HCT116 (cell line): ENCODE data around the gene POLR1A. TPM values are rescaled to one million over a fixed set of nuclear protein-coding genes. Genes with fewer than 3 reads are reported as not detected.

ENCODE experiments used
- ATAC-seq: fragments of 200-7000 bp; cut with Tn5 transposase; 2 replicates; pipeline ENCODE4 v1.9.1; 2020; ENCODE audit warnings: mild to moderate bottlenecking, moderate library complexity
- BruUV-seq: library from RNA; stranded (reverse); fragments of 400-500 nt; replicated peaks from 2 replicates; lab custom pipeline; 2021; lab: Mats Ljungman, UMichigan
- CTCF ChIA-PET: fragments of 300-600 bp; sonication (Branson Sonifier 250); formaldehyde crosslinking; loops from one replicate; lab custom pipeline; 2021; ENCODE audit warnings: antibody characterized with exemption; lab: Charles Lee
- POLR2A ChIA-PET: fragments of 300-600, 350-600 bp; sonication (Branson Sonifier 250); formaldehyde crosslinking; loops from one replicate; lab custom pipeline; 2021; ENCODE audit warnings: antibody characterized with exemption; lab: Charles Lee
- RAD21 ChIA-PET, 2 experiments: fragments of 300-600 bp; sonication (Branson Sonifier 250); formaldehyde crosslinking; loops; one replicate each; lab custom pipeline; 2023; ENCODE audit warnings: low total read pairs in 2 of 2; ENCODE audit not compliant: uncharacterized antibody in 2 of 2, unreplicated experiment in 2 of 2, low non-redundant PET in 1 of 2; lab: Charles Lee
- DNase-seq: peaks from one replicate; pipeline ENCODE4 v3.0.0-alpha.2; 2010; ENCODE audit warnings: low read depth, low spot score
- H2AFZ ChIP-seq: fragments of 200-600 bp; shearing (Covaris generic), sonication (generic); 2 replicates; pipeline ENCODE4 v1.6.1; 2017; ENCODE audit warnings: low read depth, mixed run types, mixed read lengths, antibody characterized with exemption, low read length; ENCODE audit not compliant: poor library complexity, severe bottlenecking
- H3K27ac ChIP-seq: 2 replicates; pipeline ENCODE4 v1.5.1; 2012; ENCODE audit warnings: low read depth, low read length
- H3K27me3 ChIP-seq: fragments of 200-600 bp; sonication (generic); 2 replicates; pipeline ENCODE4 v1.6.1; 2016; ENCODE audit warnings: mixed run types, low read length, mixed read lengths; ENCODE audit not compliant: insufficient read depth
- H3K36me3 ChIP-seq, 2 experiments: fragments of 200-500 bp in 1 of 2; fragments of 200-600 bp in 1 of 2; sonication (Bioruptor generic) in 1 of 2; sonication (generic) in 1 of 2; 2 replicates each; pipeline versions ENCODE4 v1.5.1 to v1.6.1; 2014 to 2016; ENCODE audit warnings: low read length in 2 of 2, inconsistent platforms in 1 of 2, mixed read lengths in 1 of 2, mixed run types in 1 of 2; ENCODE audit not compliant: insufficient read depth in 2 of 2, control insufficient read depth in 1 of 2
- H3K4me1 ChIP-seq, 2 experiments: fragments of 200-600 bp in 1 of 2; sonication (generic) in 1 of 2; 2 replicates each; pipeline versions ENCODE4 v1.5.1 to v1.6.1; 2012 to 2017; ENCODE audit warnings: low read length in 2 of 2, inconsistent platforms in 1 of 2, mild to moderate bottlenecking in 1 of 2, mixed read lengths in 1 of 2, mixed run types in 1 of 2, moderate library complexity in 1 of 2; ENCODE audit not compliant: insufficient read depth in 2 of 2, control insufficient read depth in 1 of 2
- H3K4me2 ChIP-seq: fragments of 200-600 bp; sonication (generic); 2 replicates; pipeline ENCODE4 v1.6.1; 2017; ENCODE audit warnings: mixed run types, low read length, mixed read lengths
- H3K4me3 ChIP-seq, 2 experiments: fragments of 200-600 bp in 1 of 2; sonication (generic) in 1 of 2; replicated peaks in 1 of 2; 2 replicates each; pipeline ENCODE4 v1.5.1; 2011 to 2016; ENCODE audit warnings: low read length in 2 of 2, control low read depth in 1 of 2, low read depth in 1 of 2, mild to moderate bottlenecking in 1 of 2, mixed read lengths in 1 of 2, mixed run types in 1 of 2
- H3K79me2 ChIP-seq: fragments of 200-600 bp; sonication (generic); 2 replicates; pipeline ENCODE4 v1.6.1; 2017; ENCODE audit warnings: mild to moderate bottlenecking, mixed run types, low read length, moderate library complexity, mixed read lengths; ENCODE audit not compliant: insufficient read depth
- H3K9ac ChIP-seq: fragments of 200-600 bp; sonication (generic); 2 replicates; pipeline ENCODE4 v1.6.1; 2016; ENCODE audit warnings: low read length, mixed read lengths
- H3K9me2 ChIP-seq: fragments of 200-600 bp; sonication (generic), shearing (Covaris generic); 2 replicates; pipeline ENCODE4 v1.6.1; 2017; ENCODE audit warnings: mixed run types, mild to moderate bottlenecking, moderate library complexity; ENCODE audit not compliant: insufficient read depth
- H3K9me3 ChIP-seq, 2 experiments: fragments of 200-500 bp in 1 of 2; fragments of 200-600 bp in 1 of 2; sonication (Bioruptor generic) in 1 of 2; sonication (generic) in 1 of 2; 2 replicates each; pipeline ENCODE4 v1.6.1; 2014 to 2017; ENCODE audit warnings: low read length in 2 of 2, mixed read lengths in 2 of 2, inconsistent platforms in 1 of 2, low read depth in 1 of 2, mild to moderate bottlenecking in 1 of 2, mixed run types in 1 of 2, moderate library complexity in 1 of 2; ENCODE audit not compliant: control insufficient read depth in 1 of 2, insufficient read depth in 1 of 2
- H4K20me1 ChIP-seq: fragments of 200-600 bp; sonication (generic), shearing (Covaris generic); 2 replicates; pipeline ENCODE4 v1.6.1; 2017; ENCODE audit warnings: mixed run types, mild to moderate bottlenecking, moderate library complexity; ENCODE audit not compliant: insufficient read depth
- CBX3 ChIP-seq: IDR thresholded peaks from 2 replicates; pipeline ENCODE4 v1.6.1; 2012; ENCODE audit warnings: low read depth
- ELF1 ChIP-seq: IDR thresholded peaks from 2 replicates; pipeline ENCODE4 v1.6.1; 2012; ENCODE audit warnings: low read depth, borderline replicate concordance
- intact Hi-C: fragments of 100-400 bp; cut with micrococcal nuclease; formaldehyde crosslinking; loops from 2 replicates; pipeline ENCODE4 v1.10.0; 2022
- total RNA-seq: library from RNA; stranded (reverse); gene quantifications from one replicate; pipeline ENCODE4 v1.2.1, GENCODE V29; 2021; ENCODE audit not compliant: unreplicated experiment
- TF ChIP-seq, protein P1 (sequence below), 3 experiments: fragments of 200-600 bp in 1 of 3; sonication (generic) in 1 of 3; IDR thresholded peaks in 2 of 3; conservative IDR thresholded peaks in 1 of 3; 2 replicates each; pipeline ENCODE4 v1.5.1; 2012 to 2017; ENCODE audit warnings: low read depth in 2 of 3, low read length in 2 of 3, antibody characterized with exemption in 1 of 3, borderline replicate concordance in 1 of 3, control low read depth in 1 of 3, mild to moderate bottlenecking in 1 of 3, mixed read lengths in 1 of 3, mixed run types in 1 of 3, moderate library complexity in 1 of 3; ENCODE audit not compliant: insufficient read depth in 1 of 3
- TF ChIP-seq, protein P2 (sequence below): IDR thresholded peaks from 2 replicates; pipeline ENCODE4 v1.6.1; 2011; ENCODE audit warnings: mild to moderate bottlenecking, low read length, moderate library complexity; ENCODE audit not compliant: insufficient replicate concordance; ENCODE audit errors: extremely low read depth
- TF ChIP-seq, protein P3 (sequence below): IDR thresholded peaks from 2 replicates; pipeline ENCODE4 v1.6.1; 2012

POLR1A gene
- total RNA-seq, 1 experiment from 2014 or later = 46.6 TPM

DNA sequence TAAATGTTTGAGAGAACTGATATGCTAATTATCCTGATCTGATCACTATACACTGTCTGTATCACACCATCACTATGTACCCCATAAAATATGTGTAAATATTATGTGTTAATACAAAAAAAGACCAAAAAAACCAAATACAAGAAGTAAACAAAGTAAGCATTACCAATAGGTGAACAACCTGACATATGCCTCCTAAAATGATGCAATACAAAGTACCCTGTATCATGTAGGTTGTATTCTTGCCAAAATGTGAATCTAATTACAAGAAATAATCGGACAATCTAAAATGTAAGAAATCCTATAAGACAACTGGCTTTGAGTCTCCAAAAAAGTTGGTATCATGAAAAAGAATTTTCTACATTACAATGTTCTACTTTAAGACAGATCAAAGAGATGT, 7.8 kb downstream of the POLR1A start:
- Histone ChIP-seq H3K36me3 (peaks cover 41 to 64% of the 10 kb centered on the region in 2 experiments), H3K9me3 (no peaks in the 10 kb centered on the region), H3K4me1 (no peaks in the 10 kb centered on the region), H4K20me1 (no peaks in the 10 kb centered on the region; the same call in 1 of the 2 replicates), H3K9ac (no peak overlapping the region), H2AFZ (no peak overlapping the region), H3K4me2 (no peak overlapping the region), H3K79me2 (peaks cover 97% of the 10 kb centered on the region), H3K4me3 (no peak overlapping the region), H3K27ac (no peak overlapping the region), H3K9me2 (no peaks in the 10 kb centered on the region), H3K27me3 (no peaks in the 10 kb centered on the region)
- ATAC-seq (no peak), DNase-seq (no peak)
- ChIA-PET RAD21 (no interaction called here), CTCF (no interaction called here), POLR2A (no interaction called here)
- intact Hi-C loops = no loop called here
- no TSS peak for BruUV-seq
- TF ChIP-seq ELF1 = no peak
- TF ChIP-seq, all 23 proteins: peak for 0

DNA sequence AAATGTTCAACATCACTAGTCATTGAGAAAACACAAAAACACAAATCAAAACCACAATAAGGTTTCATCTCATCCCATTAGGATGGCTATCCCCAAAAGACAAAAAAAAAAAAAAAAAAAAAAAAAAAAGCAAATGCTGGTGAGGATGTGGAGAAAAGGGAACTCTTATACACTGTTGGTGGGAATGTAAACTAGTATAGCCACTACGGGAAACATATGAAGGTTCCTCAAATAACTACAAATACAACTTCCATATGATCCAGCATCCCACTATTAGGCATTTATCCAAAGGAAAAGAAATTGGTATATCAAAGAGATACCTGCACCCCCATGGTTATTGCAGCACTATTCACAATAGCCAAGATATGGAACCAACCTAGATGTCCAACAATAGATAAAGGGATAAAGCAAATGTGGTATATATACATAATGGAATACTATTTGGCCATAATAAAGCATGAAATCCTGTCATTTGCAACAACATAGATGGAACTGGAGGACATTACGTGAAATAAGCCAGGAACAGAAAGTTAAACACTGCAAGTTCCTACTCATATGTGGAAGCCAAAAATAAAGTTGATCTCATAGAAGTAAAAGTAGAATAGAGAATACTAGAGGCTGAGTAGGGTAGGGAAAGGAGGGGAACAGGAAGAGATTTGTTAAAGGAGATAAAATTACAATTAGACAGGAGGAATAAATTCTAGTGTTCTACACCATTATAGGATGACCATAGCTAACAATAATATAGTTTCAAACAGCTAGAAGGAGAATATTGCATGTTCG, 8.4 kb downstream of the POLR1A start:
- Histone ChIP-seq H4K20me1 (no peaks in the 10 kb centered on the region; the same call in 1 of the 2 replicates), H3K9me3 (no peaks in the 10 kb centered on the region), H2AFZ (no peak overlapping the region), H3K27me3 (no peaks in the 10 kb centered on the region), H3K4me3 (no peak overlapping the region), H3K9ac (no peak overlapping the region), H3K27ac (no peak overlapping the region), H3K4me1 (no peaks in the 10 kb centered on the region), H3K4me2 (no peak overlapping the region), H3K79me2 (peaks cover 97% of the 10 kb centered on the region), H3K36me3 (peaks cover 41 to 58% of the 10 kb centered on the region in 2 experiments), H3K9me2 (no peaks in the 10 kb centered on the region)
- POLR2A ChIA-PET = no interaction called here
- RAD21 ChIA-PET = no interaction called here
- ATAC-seq = no peak
- BruUV-seq = no TSS peak
- no peak for DNase-seq
- intact Hi-C loops = no loop called here
- CTCF ChIA-PET = no interaction called here
- TF ChIP-seq, protein P1, sequence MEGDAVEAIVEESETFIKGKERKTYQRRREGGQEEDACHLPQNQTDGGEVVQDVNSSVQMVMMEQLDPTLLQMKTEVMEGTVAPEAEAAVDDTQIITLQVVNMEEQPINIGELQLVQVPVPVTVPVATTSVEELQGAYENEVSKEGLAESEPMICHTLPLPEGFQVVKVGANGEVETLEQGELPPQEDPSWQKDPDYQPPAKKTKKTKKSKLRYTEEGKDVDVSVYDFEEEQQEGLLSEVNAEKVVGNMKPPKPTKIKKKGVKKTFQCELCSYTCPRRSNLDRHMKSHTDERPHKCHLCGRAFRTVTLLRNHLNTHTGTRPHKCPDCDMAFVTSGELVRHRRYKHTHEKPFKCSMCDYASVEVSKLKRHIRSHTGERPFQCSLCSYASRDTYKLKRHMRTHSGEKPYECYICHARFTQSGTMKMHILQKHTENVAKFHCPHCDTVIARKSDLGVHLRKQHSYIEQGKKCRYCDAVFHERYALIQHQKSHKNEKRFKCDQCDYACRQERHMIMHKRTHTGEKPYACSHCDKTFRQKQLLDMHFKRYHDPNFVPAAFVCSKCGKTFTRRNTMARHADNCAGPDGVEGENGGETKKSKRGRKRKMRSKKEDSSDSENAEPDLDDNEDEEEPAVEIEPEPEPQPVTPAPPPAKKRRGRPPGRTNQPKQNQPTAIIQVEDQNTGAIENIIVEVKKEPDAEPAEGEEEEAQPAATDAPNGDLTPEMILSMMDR (IDR thresholded peaks at IDR 0.05 in 2 of 3, conservative IDR thresholded peaks at IDR 0.05 in 1 of 3; ENCODE audit: borderline replicate concordance in 1 of 3, insufficient read depth in 1 of 3, low read depth in 2 of 3, low read length in 2 of 3) = no peak
- no peak for TF ChIP-seq CBX3
- TF ChIP-seq, protein P2, sequence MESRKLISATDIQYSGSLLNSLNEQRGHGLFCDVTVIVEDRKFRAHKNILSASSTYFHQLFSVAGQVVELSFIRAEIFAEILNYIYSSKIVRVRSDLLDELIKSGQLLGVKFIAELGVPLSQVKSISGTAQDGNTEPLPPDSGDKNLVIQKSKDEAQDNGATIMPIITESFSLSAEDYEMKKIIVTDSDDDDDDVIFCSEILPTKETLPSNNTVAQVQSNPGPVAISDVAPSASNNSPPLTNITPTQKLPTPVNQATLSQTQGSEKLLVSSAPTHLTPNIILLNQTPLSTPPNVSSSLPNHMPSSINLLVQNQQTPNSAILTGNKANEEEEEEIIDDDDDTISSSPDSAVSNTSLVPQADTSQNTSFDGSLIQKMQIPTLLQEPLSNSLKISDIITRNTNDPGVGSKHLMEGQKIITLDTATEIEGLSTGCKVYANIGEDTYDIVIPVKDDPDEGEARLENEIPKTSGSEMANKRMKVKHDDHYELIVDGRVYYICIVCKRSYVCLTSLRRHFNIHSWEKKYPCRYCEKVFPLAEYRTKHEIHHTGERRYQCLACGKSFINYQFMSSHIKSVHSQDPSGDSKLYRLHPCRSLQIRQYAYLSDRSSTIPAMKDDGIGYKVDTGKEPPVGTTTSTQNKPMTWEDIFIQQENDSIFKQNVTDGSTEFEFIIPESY = no peak
- TF ChIP-seq, protein P3, sequence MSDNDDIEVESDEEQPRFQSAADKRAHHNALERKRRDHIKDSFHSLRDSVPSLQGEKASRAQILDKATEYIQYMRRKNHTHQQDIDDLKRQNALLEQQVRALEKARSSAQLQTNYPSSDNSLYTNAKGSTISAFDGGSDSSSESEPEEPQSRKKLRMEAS = no peak
